ENCODE results near the gene SIT1.

SIT1 gene

DNA sequence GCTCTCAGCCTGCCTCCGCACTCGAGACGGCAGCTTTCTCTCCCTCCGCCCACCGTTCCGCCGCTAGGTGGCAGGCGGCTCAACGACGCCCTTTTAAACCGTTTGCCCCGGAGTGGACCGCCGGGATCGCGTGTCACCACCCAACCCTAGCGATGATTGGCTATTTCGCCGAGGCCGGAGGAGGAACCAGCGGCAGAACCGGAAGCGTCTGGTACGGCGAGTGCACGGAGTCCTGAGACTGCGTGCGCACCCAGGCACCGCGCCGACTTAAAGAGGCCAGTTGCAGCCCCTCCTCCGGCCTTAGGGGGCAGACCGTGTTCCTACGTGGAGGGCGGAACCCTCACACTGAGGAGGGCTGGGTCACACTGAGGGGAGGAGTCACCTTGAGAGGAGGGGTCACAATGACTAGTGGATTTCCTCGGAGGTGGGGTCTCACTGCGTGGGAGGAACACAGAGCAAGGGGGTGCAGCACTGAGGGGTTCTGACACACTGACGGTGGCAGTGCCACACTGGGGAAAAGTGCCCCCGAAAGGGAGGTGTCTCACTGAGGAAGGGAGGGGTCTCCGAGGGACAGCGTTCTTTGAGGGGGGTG lies 46.6 kb downstream of the SIT1 start:
- DNase-seq = peak; percentile 98

DNA sequence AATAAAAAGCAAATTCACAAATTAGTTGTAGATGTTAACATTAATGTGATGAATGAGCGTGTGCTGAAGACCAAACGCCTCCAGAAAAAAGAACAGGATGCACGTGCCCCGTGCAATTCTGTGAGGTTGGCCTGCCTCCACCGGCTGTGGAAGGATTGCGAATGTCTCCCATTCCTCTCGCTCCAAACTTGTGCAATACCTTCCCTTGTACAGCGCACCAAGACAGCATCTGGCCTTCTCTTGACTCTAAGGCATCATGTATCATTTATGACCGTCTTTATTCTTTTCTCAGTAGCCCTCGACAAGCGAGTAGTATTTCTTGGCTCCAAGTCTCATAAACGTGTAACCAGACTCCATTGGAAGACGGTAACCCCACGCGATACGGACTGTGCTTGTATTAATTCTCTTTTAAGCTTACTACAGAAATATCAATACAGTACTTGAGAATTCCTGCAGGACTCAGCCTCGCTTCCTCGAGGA lies 47.2 kb downstream of the SIT1 start:
- DNase-seq = no peak

DNA sequence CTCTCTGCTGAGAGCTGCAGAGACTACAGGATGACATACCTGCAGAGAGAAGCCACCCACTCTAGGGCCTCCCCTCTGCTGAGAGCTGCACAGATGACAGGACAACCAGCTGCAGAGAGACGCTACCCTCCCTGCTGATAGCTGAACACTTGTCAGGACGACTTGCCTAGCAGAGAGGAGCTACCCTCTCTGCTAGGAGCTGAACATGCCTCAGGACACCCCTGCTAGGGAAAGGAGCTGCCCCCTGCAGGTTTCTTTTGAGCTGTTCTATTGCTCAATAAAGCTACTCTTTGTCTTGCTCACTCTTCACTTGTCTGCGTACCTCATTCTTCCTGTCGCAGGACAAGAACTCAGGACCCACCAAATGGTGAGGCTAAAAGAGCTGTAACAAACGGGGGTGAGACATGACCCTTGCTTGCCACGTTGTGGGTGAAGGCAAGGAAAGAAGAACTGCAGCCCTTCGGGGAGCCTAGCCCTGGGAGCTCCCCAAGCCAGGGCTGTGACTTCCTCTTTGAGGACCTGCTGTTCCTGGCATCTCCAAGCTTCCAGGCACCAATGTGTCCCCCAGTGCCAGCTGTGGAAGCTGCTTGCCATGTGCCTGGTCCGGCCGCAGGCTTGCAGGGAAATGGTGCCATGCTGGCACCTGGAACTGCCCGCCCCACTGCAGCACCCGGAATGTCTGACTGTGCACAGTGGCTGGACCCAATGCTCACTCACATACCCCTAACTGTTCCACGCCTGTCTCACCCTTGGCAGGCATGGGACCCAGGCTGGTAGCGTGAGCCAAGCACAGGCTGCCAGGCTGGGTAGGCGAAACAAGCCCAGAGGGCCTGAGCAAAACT lies 50.7 kb downstream of the SIT1 start:
- no peak for DNase-seq

Data from activated CD4-positive, CD25-positive, alpha-beta regulatory T cell treated with anti-CD3 and anti-CD28 coated beads, Interleukin-2, amount 50 U/mL, for 72 hours (primary cell).